Effector CD8-positive, alpha-beta T cell (primary cell): ENCODE data around the gene HYOU1.
A peak's percentile ranks its signal among the peaks of the same experiment; 100 is the strongest.
"Not testable (repeated sequence)": the region's sequence is repeated elsewhere in the genome, so short reads cannot be mapped to it uniquely, and the experiment has no call there.

Source experiments
- DNase-seq: peaks from one replicate; lab custom pipeline; 2025; lab: John Stamatoyannopoulos, UW

HYOU1 gene

DNA sequence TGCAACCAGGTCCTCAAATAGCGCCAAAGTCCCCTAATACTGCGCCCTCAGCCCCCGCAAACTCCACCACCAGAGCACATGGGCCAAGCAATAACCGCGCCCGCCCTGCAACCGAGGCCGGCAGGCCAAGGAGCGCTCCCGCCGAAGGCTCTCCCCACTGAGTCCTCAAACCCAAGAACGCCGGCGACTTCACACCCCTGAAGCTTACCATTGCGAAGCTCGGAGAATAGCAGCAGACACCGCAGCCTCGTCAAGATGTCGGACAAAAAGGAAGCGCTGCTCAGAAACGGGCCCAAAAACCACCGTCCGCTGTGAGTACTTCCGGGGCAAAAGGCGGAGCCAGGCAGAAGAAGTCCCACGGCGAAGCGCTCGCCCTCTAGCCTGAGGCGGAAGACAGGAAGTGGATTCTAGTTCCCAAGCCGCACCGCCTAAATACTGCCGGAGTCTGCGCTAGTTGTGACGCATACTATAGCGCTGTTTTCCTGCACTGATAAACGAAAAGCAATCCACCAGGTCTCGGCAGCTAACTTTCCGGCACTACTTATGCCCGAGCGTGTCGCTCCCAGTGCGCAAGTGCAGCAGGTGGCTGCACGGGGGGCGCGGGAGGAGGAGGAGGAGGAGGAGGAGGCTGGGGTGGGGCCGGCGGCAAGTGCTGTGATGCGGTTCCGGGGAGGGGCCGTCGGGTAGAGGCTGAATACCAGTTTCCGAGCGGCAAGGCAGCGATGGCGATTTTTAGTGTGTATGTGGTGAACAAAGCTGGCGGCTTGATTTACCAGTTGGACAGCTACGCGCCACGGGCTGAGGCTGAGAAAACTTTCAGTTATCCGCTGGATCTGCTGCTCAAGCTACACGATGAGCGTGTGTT lies 38.7 kb downstream of the HYOU1 start, which contains the start of the genes RPS25 and TRAPPC4:
Gene RPS25, minus strand, starts transcription at position 270 of the 865 bp plus-strand sequence. Its CDS starts 59 bp downstream, at position 211.
Gene TRAPPC4, plus strand, starts transcription at position 693 of the 865 bp plus-strand sequence. Its CDS starts 30 bp downstream, at position 723.
- peak; percentile 91 for DNase-seq

GRCh38 chr11:119017377-119017776 lies 39.6 kb downstream of the HYOU1 start:
- not testable (repeated sequence) for DNase-seq

DNA sequence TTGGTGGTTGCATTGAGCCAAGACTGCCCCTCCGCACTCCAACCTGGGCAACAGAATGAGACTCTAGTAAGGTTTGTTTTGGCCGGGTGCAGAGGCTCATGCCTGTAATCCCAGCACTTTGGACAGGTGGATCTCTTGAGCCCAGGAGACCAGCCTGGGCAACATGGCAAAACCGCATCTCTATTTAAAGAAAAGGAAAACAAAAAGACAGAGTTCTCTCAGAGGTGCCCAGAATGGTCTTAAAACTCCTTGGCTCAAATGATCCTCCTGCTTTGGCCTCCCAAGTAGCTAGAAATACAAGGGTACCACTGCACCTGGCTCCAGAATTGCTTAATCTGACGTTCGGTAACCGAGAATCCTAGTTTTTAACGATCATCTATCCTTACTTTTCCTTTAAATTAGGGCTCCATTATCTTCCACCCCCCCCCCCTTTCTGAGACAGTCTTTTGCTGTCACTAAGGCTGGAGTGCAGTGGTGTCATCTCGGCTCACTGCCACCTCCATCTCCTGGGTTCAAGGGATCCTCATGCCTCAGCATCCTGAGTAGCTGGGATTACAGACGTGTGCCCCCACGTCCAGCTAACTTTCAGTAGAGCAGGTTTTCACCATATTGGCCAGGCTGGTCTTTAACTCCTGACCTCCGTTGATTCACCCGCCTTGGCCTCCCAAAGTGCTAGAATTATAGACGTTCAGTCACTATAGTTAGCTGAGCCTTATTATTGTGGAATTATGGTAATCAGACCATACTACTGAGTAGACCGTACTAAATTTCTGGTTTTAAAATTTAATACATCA lies 40.6 kb downstream of the HYOU1 start:
- DNase-seq = no peak

GRCh38 chr11:119015054-119015611 lies 41.9 kb downstream of the HYOU1 start:
- DNase-seq = no peak

DNA sequence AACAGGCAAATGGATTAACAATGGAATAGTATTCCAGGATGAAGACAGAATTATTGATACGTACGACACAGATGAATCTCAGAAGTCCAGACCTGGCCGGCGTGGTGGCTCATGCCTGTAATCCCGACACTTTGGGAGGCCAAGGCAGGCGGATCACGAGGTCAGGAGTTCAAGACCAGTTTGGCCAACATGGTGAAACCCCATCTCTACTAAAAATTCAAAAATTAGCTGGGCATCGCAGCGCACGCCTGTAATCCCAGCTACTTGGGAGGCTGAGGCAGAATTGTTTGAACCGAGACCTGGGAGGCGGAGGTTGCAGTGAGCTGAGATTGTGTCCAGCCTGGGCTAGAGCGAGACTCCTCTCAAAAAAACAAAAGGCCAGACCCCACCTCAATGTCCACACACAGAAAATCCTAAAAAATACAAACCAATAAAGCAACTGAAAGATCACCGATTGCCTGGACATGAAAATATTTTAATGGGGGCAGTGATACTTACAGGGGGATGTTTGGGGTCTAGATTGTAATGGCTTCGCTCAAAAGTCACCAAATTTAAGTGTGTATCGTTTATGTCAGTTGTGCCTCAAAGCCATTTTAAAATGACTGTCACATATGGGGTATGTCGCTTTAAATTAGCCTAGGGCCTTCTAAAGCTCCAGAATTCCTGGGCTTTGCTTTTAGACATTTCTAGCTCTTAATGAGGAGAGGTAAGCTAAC lies 42.6 kb downstream of the HYOU1 start:
- no peak for DNase-seq

DNA sequence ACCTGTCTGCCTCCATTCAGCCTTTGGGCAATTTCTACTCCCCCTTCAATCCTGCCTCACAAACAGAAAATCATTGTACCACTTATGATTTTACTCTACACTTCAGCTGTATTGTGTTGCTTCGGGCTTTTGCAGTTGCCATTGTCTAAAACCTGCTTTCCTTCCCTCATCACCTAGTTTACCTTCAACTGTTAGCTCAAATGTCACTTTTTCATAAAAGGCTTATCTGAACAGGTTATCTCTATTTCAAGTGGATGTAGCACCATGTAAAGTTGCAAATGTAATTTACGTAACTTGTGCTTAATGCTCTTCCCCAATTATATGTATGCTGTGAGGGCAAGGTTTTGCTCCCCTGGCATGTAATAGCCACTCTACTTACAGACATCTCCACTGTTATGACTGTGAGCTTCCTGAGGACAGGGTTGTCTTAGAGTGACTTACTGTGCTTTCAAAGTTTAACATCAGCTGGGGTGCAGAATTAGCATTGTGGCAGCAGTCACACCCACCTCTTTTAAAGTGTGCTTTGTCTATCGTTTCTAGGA lies 44.3 kb downstream of the HYOU1 start:
- no peak for DNase-seq

GRCh38 chr11:119011476-119012053 lies 45.4 kb downstream of the HYOU1 start:
- DNase-seq = no peak

GRCh38 chr11:119006656-119007055 lies 50.3 kb downstream of the HYOU1 start:
- no peak for DNase-seq

GRCh38 chr11:119000906-119001305 lies 56.1 kb downstream of the HYOU1 start:
- no peak for DNase-seq

- DNase-seq = no peak
Measured at GRCh38 chr11:118998822-118999221, 58.2 kb downstream of the HYOU1 start.

GRCh38 chr11:118998388-118998717 lies 58.7 kb downstream of the HYOU1 start:
- DNase-seq = no peak

GRCh38 chr11:118997627-118998387 lies 59.2 kb downstream of the HYOU1 start, which contains the start of gene CENATAC:
TSS of gene CENATAC (plus strand) at chr11:118998138. CDS start at chr11:118998198, 60 bp downstream.
- peak; percentile 92 for DNase-seq

GRCh38 chr11:118996926-118997626 lies 59.9 kb downstream of the HYOU1 start:
- no peak for DNase-seq
